ENCODE results near the gene KCNC1. TPM values are rescaled to one million over a fixed set of nuclear protein-coding genes. Genes with fewer than 3 reads are reported as not detected.

Gene KCNC1
- 0.06 TPM for polyA plus RNA-seq (2012; ENCODE audit: low read depth, missing spikeins)

DNA sequence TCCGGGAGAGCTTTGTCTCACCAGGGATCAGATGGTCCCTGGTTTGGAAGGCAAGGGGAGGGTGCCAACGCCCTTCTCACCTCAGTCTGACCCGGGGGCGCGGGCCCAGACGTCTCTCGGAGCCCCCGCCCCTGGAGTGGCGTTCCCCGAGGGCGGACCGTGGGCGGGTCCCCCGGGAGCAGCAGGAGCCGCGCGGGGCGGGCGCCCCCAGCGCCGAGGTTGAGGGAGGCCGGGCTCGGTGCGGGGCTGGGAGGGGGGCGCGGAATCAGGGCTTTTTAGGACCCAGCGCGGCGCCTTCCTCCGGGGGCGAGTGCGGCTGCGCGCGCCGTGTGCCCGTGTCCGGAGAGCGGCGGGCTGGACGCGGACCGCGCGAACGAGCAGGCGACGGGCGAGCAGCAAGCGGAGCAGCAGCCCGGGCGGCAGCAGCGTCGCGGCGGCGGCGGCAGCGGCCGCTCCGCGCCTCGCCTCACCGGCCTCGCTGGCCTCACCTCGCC lies at the start of gene KCNC1:
TSS of gene KCNC1 (plus strand) at position 364 of the 494 bp plus-strand sequence. CDS start 1,222 bp downstream, outside the sequence.
- TF ChIP-seq POLR2AphosphoS5 (IDR thresholded peaks at IDR 0.05; ENCODE audit: low read depth, low read length) (no peak), TAF1 (IDR thresholded peaks at IDR 0.05; ENCODE audit: low read depth, low read length) (no peak), PAX5 (IDR thresholded peaks at IDR 0.05; ENCODE audit: insufficient read depth, low read length, severe bottlenecking) (no peak), POLR2A (IDR thresholded peaks at IDR 0.05; ENCODE audit: low read depth, low read length) (no peak)
- DNase-seq (ENCODE audit: insufficient read length, low spot score) (no peak), FAIRE-seq (no peak)

- TF ChIP-seq POU2F2 (IDR thresholded peaks at IDR 0.05; ENCODE audit: low read depth, low read length) (no peak), TAF1 (IDR thresholded peaks at IDR 0.05; ENCODE audit: low read depth, low read length) (no peak), PAX5 (IDR thresholded peaks at IDR 0.05; ENCODE audit: insufficient read depth, low read length, severe bottlenecking) (no peak), POLR2A (IDR thresholded peaks at IDR 0.05; ENCODE audit: low read depth, low read length) (no peak), POLR2AphosphoS5 (IDR thresholded peaks at IDR 0.05; ENCODE audit: low read depth, low read length) (no peak), SPI1 (IDR thresholded peaks at IDR 0.05; ENCODE audit: low read depth, low read length) (no peak)
- DNase-seq (ENCODE audit: insufficient read length, low spot score) (no peak), FAIRE-seq (no peak)
These were observed 48.2 kb upstream of the KCNC1 start for GRCh38 chr11:17686231-17686980.

DNA sequence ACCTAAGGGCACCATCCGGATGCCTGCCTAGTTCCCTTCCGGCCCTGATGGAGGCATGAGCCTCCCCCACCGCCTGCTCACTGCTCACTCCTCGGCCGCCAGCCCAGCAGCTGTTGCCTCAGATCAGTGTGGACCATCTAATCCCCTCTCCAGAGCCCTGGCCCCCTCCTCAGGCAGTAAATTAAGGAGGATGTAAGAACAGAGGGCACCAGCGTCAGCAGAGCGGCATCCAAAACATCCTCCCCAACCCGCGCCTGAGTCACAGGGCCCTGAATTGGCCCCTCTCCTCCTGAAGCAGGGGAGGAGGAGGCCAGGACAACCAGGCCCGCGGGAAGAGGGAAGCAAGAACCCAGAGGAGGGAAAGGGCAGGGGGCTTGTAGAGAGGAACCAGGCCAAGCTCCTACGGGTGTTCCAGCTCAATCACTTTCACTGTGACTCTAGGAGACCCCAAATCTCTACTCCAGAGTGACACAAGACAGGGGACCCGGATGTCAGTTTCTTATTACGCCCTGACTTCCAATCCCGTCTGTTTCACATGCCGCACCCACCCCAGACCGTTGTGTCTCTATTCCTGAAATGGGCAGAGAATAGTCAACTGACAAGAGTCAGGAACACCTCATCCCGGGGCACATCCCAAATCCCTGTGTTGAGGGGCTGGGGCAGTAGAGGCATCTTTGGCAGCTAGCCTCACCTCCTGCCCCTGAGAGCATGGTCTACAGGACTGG lies 46.5 kb upstream of the KCNC1 start:
- DNase-seq (ENCODE audit: insufficient read length, low spot score), result no peak
- no peak for TF ChIP-seq POLR2AphosphoS5 (IDR thresholded peaks at IDR 0.05; ENCODE audit: low read depth, low read length)
- no peak for FAIRE-seq

- TF ChIP-seq POLR2A (IDR thresholded peaks at IDR 0.05; ENCODE audit: low read depth, low read length) (no peak), SPI1 (IDR thresholded peaks at IDR 0.05; ENCODE audit: low read depth, low read length) (no peak), POLR2AphosphoS5 (IDR thresholded peaks at IDR 0.05; ENCODE audit: low read depth, low read length) (no peak), POU2F2 (IDR thresholded peaks at IDR 0.05; ENCODE audit: low read depth, low read length) (no peak), PAX5 (IDR thresholded peaks at IDR 0.05; ENCODE audit: insufficient read depth, low read length, severe bottlenecking) (no peak), TAF1 (IDR thresholded peaks at IDR 0.05; ENCODE audit: low read depth, low read length) (no peak)
- no peak for FAIRE-seq
- DNase-seq (ENCODE audit: insufficient read length, low spot score), result no peak
These were observed 43.0 kb upstream of the KCNC1 start for GRCh38 chr11:17691550-17691949.

- FAIRE-seq (no peak), DNase-seq (ENCODE audit: insufficient read length, low spot score) (no peak)
- TF ChIP-seq TAF1 (IDR thresholded peaks at IDR 0.05; ENCODE audit: low read depth, low read length), result no peak
- no peak for TF ChIP-seq SPI1 (IDR thresholded peaks at IDR 0.05; ENCODE audit: low read depth, low read length)
- TF ChIP-seq POLR2AphosphoS5 (IDR thresholded peaks at IDR 0.05; ENCODE audit: low read depth, low read length), result no peak
- no peak for TF ChIP-seq POLR2A (IDR thresholded peaks at IDR 0.05; ENCODE audit: low read depth, low read length)
- TF ChIP-seq POU2F2 (IDR thresholded peaks at IDR 0.05; ENCODE audit: low read depth, low read length), result no peak
- no peak for TF ChIP-seq PAX5 (IDR thresholded peaks at IDR 0.05; ENCODE audit: insufficient read depth, low read length, severe bottlenecking)
These were observed 42.6 kb upstream of the KCNC1 start for GRCh38 chr11:17691976-17692375.

- DNase-seq (ENCODE audit: insufficient read length, low spot score), result no peak
- FAIRE-seq, result no peak
- TF ChIP-seq PAX5 (IDR thresholded peaks at IDR 0.05; ENCODE audit: insufficient read depth, low read length, severe bottlenecking), result no peak
- no peak for TF ChIP-seq POLR2A (IDR thresholded peaks at IDR 0.05; ENCODE audit: low read depth, low read length)
- no peak for TF ChIP-seq SPI1 (IDR thresholded peaks at IDR 0.05; ENCODE audit: low read depth, low read length)
- no peak for TF ChIP-seq POLR2AphosphoS5 (IDR thresholded peaks at IDR 0.05; ENCODE audit: low read depth, low read length)
- TF ChIP-seq TAF1 (IDR thresholded peaks at IDR 0.05; ENCODE audit: low read depth, low read length), result no peak
- no peak for TF ChIP-seq POU2F2 (IDR thresholded peaks at IDR 0.05; ENCODE audit: low read depth, low read length)
These were observed 41.6 kb upstream of the KCNC1 start for GRCh38 chr11:17692931-17693330.

DNA sequence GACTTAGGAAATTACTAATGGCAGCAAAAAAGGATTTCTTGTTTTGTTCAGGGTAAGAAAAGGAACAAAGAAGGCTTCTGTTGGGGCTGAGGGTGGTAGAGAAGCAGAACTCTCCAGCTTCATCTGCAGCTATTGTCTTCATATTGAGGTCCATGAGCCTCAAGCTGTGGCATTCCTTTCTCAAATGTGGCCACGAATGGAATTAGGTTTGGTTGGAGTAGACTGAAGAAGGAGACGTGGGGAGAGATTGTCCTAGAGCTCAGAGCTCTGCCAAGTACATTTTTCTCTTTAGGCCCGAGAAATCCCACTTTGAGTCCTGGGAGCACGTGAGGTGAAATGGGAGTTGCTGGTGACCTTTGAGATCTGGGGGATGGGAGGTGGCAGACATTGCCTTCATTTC lies 41.0 kb upstream of the KCNC1 start:
- FAIRE-seq (no peak), DNase-seq (ENCODE audit: insufficient read length, low spot score) (no peak)
- TF ChIP-seq PAX5 (IDR thresholded peaks at IDR 0.05; ENCODE audit: insufficient read depth, low read length, severe bottlenecking) (no peak), POLR2AphosphoS5 (IDR thresholded peaks at IDR 0.05; ENCODE audit: low read depth, low read length) (no peak), TAF1 (IDR thresholded peaks at IDR 0.05; ENCODE audit: low read depth, low read length) (no peak), POLR2A (IDR thresholded peaks at IDR 0.05; ENCODE audit: low read depth, low read length) (no peak), SPI1 (IDR thresholded peaks at IDR 0.05; ENCODE audit: low read depth, low read length) (no peak), POU2F2 (IDR thresholded peaks at IDR 0.05; ENCODE audit: low read depth, low read length) (no peak)

DNA sequence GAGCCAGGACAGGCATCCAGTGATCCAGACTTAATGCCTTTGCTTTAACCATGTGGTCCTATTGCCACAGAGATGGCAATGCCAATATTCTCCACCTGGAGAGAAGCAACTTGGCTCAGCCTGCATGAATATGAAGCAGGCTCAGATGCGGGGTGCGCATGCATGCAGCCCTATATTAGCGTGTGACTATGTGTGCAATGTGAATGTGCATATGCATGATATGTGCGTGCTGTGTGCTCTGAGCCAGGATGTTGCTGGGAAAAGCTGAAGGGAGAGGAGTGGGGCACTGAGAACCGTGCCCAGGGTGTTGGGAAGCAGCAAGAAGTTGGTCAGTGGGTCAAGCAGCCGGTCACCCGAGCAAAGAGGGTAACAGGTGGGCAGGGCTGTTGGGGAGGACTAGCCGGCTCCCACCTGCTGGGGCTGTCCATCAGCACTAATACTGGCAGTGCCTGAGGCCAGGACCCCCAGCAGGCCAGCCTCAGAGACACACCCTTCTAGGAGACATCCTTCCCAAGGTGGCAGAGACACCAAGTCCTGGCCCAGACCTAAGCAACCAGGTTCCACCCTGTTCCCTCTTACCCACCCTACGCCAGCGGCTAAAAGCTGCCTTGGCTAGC lies 40.0 kb upstream of the KCNC1 start:
- FAIRE-seq (no peak), DNase-seq (ENCODE audit: insufficient read length, low spot score) (no peak)
- no peak for TF ChIP-seq PAX5 (IDR thresholded peaks at IDR 0.05; ENCODE audit: insufficient read depth, low read length, severe bottlenecking)
- TF ChIP-seq SPI1 (IDR thresholded peaks at IDR 0.05; ENCODE audit: low read depth, low read length), result no peak
- no peak for TF ChIP-seq POLR2A (IDR thresholded peaks at IDR 0.05; ENCODE audit: low read depth, low read length)
- TF ChIP-seq TAF1 (IDR thresholded peaks at IDR 0.05; ENCODE audit: low read depth, low read length), result no peak
- no peak for TF ChIP-seq POLR2AphosphoS5 (IDR thresholded peaks at IDR 0.05; ENCODE audit: low read depth, low read length)
- TF ChIP-seq POU2F2 (IDR thresholded peaks at IDR 0.05; ENCODE audit: low read depth, low read length), result no peak
